PC-3 (cell line): Measurements from ENCODE around the gene GCC2. TPM values are rescaled to one million over a fixed set of nuclear protein-coding genes. Genes with fewer than 3 reads are reported as not detected.

Source experiments
- ATAC-seq: fragments of 200-7000 bp; cut with Tn5 transposase; 2 replicates; pipeline ENCODE4 v1.9.1; 2020; ENCODE audit warnings: mild to moderate bottlenecking, moderate library complexity
- BruUV-seq: library from RNA; stranded (reverse); fragments of 400-500 nt; replicated peaks from 2 replicates; lab custom pipeline; 2021; lab: Mats Ljungman, UMichigan
- CTCF ChIA-PET: fragments of 300-600 bp; sonication (Branson Sonifier 250); formaldehyde crosslinking; loops from one replicate; lab custom pipeline; 2022; ENCODE audit warnings: antibody characterized with exemption; lab: Charles Lee
- POLR2A ChIA-PET: fragments of 300-600 bp; sonication (Branson Sonifier 250); formaldehyde crosslinking; loops from one replicate; lab custom pipeline; 2022; ENCODE audit warnings: antibody characterized with exemption; ENCODE audit not compliant: unreplicated experiment; lab: Charles Lee
- DNase-seq: peaks from one replicate; pipeline ENCODE4 v3.0.0-alpha.2; 2015
- H2AFZ ChIP-seq: fragments of 300-600 bp; sonication (generic); 2 replicates; pipeline ENCODE4 v1.6.0; 2016; ENCODE audit warnings: antibody characterized with exemption, low read length
- H3F3A ChIP-seq: fragments of 300-600 bp; sonication (generic); one replicate; pipeline ENCODE4 v1.6.0; 2017; ENCODE audit warnings: antibody characterized with exemption, low read length, control low read depth, mild to moderate bottlenecking; ENCODE audit not compliant: unreplicated experiment
- H3K27ac ChIP-seq: fragments of 300-600 bp; sonication (generic); 2 replicates; pipeline ENCODE4 v1.5.1; 2016; ENCODE audit warnings: mild to moderate bottlenecking, low read length
- H3K27me3 ChIP-seq: fragments of 300-600 bp; sonication (generic); 2 replicates; pipeline ENCODE4 v1.6.1; 2016; ENCODE audit warnings: low read length, mixed read lengths
- H3K36me3 ChIP-seq: fragments of 300-600 bp; sonication (generic); 2 replicates; pipeline ENCODE4 v1.6.1; 2016; ENCODE audit warnings: low read depth, mixed run types, low read length, mixed read lengths
- H3K4me1 ChIP-seq: fragments of 300-600 bp; sonication (generic); 2 replicates; pipeline ENCODE4 v1.5.1; 2016; ENCODE audit warnings: low read length; ENCODE audit not compliant: insufficient read depth
- H3K4me2 ChIP-seq: fragments of 300-600 bp; sonication (generic); 2 replicates; pipeline ENCODE4 v1.6.0; 2016; ENCODE audit warnings: low read length
- H3K4me3 ChIP-seq: fragments of 300-600 bp; sonication (generic); 2 replicates; pipeline ENCODE4 v1.5.1; 2016; ENCODE audit warnings: mild to moderate bottlenecking, low read length, mixed read lengths
- H3K79me2 ChIP-seq: fragments of 300-600 bp; sonication (generic); 2 replicates; pipeline ENCODE4 v1.6.1; 2017; ENCODE audit warnings: low read length, mixed read lengths
- H3K9ac ChIP-seq: fragments of 300-600 bp; sonication (generic); 2 replicates; pipeline ENCODE4 v1.6.0; 2016; ENCODE audit warnings: mild to moderate bottlenecking, low read length
- H3K9me2 ChIP-seq: fragments of 300-600 bp; sonication (generic); replicated peaks from 2 replicates; pipeline ENCODE4 v1.6.1; 2016; ENCODE audit warnings: mixed run types, low read length, mixed read lengths
- H3K9me3 ChIP-seq: fragments of 300-600 bp; sonication (generic); 2 replicates; pipeline ENCODE4 v1.6.1; 2016; ENCODE audit warnings: low read length, mixed read lengths
- H4K20me1 ChIP-seq: fragments of 300-600 bp; sonication (generic); 2 replicates; pipeline ENCODE4 v1.6.1; 2016; ENCODE audit warnings: low read length, mixed read lengths
- CTCF ChIP-seq: fragments of 300-600 bp; sonication (generic); conservative IDR thresholded peaks from 2 replicates; pipeline ENCODE4 v1.5.1; 2017; ENCODE audit warnings: antibody characterized with exemption, low read depth, mild to moderate bottlenecking, low read length
- EZH2 ChIP-seq: fragments of 300-600 bp; sonication (generic); IDR thresholded peaks from one replicate; pipeline ENCODE4 v1.6.1; 2017; ENCODE audit warnings: antibody characterized with exemption, mild to moderate bottlenecking, low read length; ENCODE audit not compliant: unreplicated experiment
- EZH2phosphoT487 ChIP-seq: fragments of 300-600 bp; sonication (generic); IDR thresholded peaks from 2 replicates; pipeline ENCODE4 v1.6.1; 2018; ENCODE audit warnings: mild to moderate bottlenecking, antibody characterized with exemption, low read length, borderline replicate concordance
- intact Hi-C: fragments of 100-400 bp; cut with micrococcal nuclease; formaldehyde crosslinking; loops from 2 replicates; pipeline ENCODE4 v1.9.0; 2023
- total RNA-seq: library from RNA; depleted of rRNA; stranded (reverse); fragments of >200 nt; gene quantifications from 2 replicates; pipeline ENCODE4 v1.2.3, GENCODE V29; 2014

GCC2 gene
- total RNA-seq, 1 experiment from 2014 or later = 10.1 TPM

- peak within 1 kb of the TSS; percentile 89 for H3K9ac ChIP-seq
- TF ChIP-seq CTCF = no peak
- TF ChIP-seq EZH2phosphoT487 = no peak
- no peak for TF ChIP-seq EZH2
- no peaks in the 10 kb centered on the region for H3K27me3 ChIP-seq
- no peaks in the 10 kb centered on the region for H3K36me3 ChIP-seq
- ChIA-PET POLR2A (interaction anchor here (0.7 to 0.8 kb wide), 2 partner anchors 37 to 171 kb away, joined by 3 to 5 read pairs; no protein-coding TSS in a partner anchor), CTCF (interaction anchor here (0.5 to 1.4 kb wide), 2 partner anchors 35 to 50 kb away, joined by 3 to 5 read pairs; no protein-coding TSS in a partner anchor)
- peak; percentile 81 for ATAC-seq
- H3F3A ChIP-seq = no peaks in the 10 kb centered on the region
- intact Hi-C loops = loop anchor here (2.0 kb wide), 1 partner anchor 37 kb away; no protein-coding TSS in a partner anchor
- peak; percentile 91 for DNase-seq
- H3K79me2 ChIP-seq = peaks cover 44% of the 10 kb centered on the region
- BruUV-seq = no TSS peak
- H4K20me1 ChIP-seq = peaks cover 30% of the 10 kb centered on the region
- peaks cover 31% of the 10 kb centered on the region for H3K4me1 ChIP-seq
- peak within 1 kb of the TSS; percentile 87 for H2AFZ ChIP-seq
- H3K9me2 ChIP-seq = no peaks in the 10 kb centered on the region
- no peaks in the 10 kb centered on the region for H3K9me3 ChIP-seq
- peak within 1 kb of the TSS; percentile 86 for H3K27ac ChIP-seq
- peak within 1 kb of the TSS; percentile 85 for H3K4me3 ChIP-seq
- peak within 1 kb of the TSS; percentile 87 for H3K4me2 ChIP-seq
Measured at GRCh38 chr2:108533832-108534583, 85.0 kb downstream of the GCC2 start, which contains the start of gene LIMS1. Gene LIMS1 (plus strand): TSS chr2:108534470. CDS start chr2:108534563, 93 bp downstream.

- H3K9me3 ChIP-seq = no peaks in the 10 kb centered on the region
- no peaks in the 10 kb centered on the region for H3K36me3 ChIP-seq
- H3K27ac ChIP-seq = peak overlapping the region; percentile 16
- peak overlapping the region; percentile 52 for H2AFZ ChIP-seq
- intact Hi-C loops = loop anchor here (2.0 kb wide), 1 partner anchor 36 kb away; no protein-coding TSS in a partner anchor
- DNase-seq = peak; percentile 48
- peaks cover 31% of the 10 kb centered on the region for H3K4me1 ChIP-seq
- no peaks in the 10 kb centered on the region for H3F3A ChIP-seq
- peak overlapping the region; percentile 69 for H3K9ac ChIP-seq
- CTCF ChIA-PET = interaction anchor here (1.3 kb wide), 1 partner anchor 49 kb away, joined by 6 read pairs; no protein-coding TSS in a partner anchor
- H3K4me3 ChIP-seq = peak overlapping the region; percentile 85
- no peaks in the 10 kb centered on the region for H3K27me3 ChIP-seq
- POLR2A ChIA-PET = interaction anchor here (0.8 kb wide), 1 partner anchor 37 kb away, joined by 5 read pairs; no protein-coding TSS in a partner anchor
- no peaks in the 10 kb centered on the region for H3K9me2 ChIP-seq
- ATAC-seq = peak; percentile 17
- peaks cover 52% of the 10 kb centered on the region for H3K79me2 ChIP-seq
- peaks cover 34% of the 10 kb centered on the region for H4K20me1 ChIP-seq
- no peak for TF ChIP-seq CTCF
- TF ChIP-seq EZH2 = no peak
- no peak for TF ChIP-seq EZH2phosphoT487
- peak overlapping the region; percentile 85 for H3K4me2 ChIP-seq
- BruUV-seq = no TSS peak
Measured at GRCh38 chr2:108534584-108535356, 85.8 kb downstream of the GCC2 start.
